ENCODE data around the gene CMTM5.

The CMTM5 gene

DNA sequence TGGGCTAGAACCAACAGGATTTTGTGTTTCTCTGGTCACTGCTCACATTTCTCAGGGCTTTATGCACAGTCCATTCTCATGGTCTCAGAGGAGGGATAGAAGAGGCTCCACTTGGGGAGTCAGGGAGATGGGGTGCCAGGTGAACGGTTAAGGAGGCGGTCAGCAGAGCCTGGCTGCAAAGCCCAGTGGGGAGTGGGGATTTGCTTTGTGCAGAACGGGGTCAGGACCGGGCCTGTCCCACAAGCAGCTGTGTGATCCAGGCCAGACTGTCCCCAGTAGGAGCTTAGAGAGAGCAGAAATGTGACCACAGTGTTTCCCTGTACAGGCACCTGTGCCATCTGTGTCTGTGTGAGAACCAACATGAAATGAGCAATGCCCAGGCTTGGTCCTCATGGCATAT lies 4.1 kb downstream of the CMTM5 start:
- H3F3A ChIP-seq (ENCODE audit: low read depth), result no peaks in the 10 kb centered on the region
- no peaks in the 10 kb centered on the region for H3K4me1 ChIP-seq (ENCODE audit: insufficient read depth, low read length, poor library complexity, severe bottlenecking)
- no peaks in the 10 kb centered on the region for H4K20me1 ChIP-seq (ENCODE audit: insufficient read depth, low read length, poor library complexity, severe bottlenecking)
- H3K36me3 ChIP-seq (ENCODE audit: insufficient read depth, low read length), result no peaks in the 10 kb centered on the region
- no peak overlapping the region for H3K4me3 ChIP-seq (ENCODE audit: low read length, poor library complexity, severe bottlenecking)
- no peak overlapping the region for H3K9ac ChIP-seq (ENCODE audit: low read depth, low read length, poor library complexity, severe bottlenecking)
- no peak for TF ChIP-seq EZH2phosphoT487 (IDR thresholded peaks at IDR 0.05; ENCODE audit: borderline replicate concordance)
- TF ChIP-seq, protein P1, sequence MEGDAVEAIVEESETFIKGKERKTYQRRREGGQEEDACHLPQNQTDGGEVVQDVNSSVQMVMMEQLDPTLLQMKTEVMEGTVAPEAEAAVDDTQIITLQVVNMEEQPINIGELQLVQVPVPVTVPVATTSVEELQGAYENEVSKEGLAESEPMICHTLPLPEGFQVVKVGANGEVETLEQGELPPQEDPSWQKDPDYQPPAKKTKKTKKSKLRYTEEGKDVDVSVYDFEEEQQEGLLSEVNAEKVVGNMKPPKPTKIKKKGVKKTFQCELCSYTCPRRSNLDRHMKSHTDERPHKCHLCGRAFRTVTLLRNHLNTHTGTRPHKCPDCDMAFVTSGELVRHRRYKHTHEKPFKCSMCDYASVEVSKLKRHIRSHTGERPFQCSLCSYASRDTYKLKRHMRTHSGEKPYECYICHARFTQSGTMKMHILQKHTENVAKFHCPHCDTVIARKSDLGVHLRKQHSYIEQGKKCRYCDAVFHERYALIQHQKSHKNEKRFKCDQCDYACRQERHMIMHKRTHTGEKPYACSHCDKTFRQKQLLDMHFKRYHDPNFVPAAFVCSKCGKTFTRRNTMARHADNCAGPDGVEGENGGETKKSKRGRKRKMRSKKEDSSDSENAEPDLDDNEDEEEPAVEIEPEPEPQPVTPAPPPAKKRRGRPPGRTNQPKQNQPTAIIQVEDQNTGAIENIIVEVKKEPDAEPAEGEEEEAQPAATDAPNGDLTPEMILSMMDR (conservative IDR thresholded peaks at IDR 0.05; ENCODE audit: low read length), result no peak
- H3K4me2 ChIP-seq (ENCODE audit: low read depth, low read length, poor library complexity, severe bottlenecking), result no peak overlapping the region
- no peak overlapping the region for H2AFZ ChIP-seq (ENCODE audit: low read length)
- H3K9me3 ChIP-seq (ENCODE audit: insufficient read depth, low read depth, low read length), result no peaks in the 10 kb centered on the region
- no peaks in the 10 kb centered on the region for H3K79me2 ChIP-seq (ENCODE audit: insufficient read depth, low read length)
- H3K9me2 ChIP-seq (replicated peaks; ENCODE audit: low read depth, low read length), result no peaks in the 10 kb centered on the region
- H3K27me3 ChIP-seq (ENCODE audit: insufficient read depth, low read length, poor library complexity, severe bottlenecking), result no peaks in the 10 kb centered on the region

- Histone ChIP-seq H3K9me3 (ENCODE audit: insufficient read depth, low read depth, low read length) (no peaks in the 10 kb centered on the region), H3F3A (ENCODE audit: low read depth) (no peaks in the 10 kb centered on the region), H2AFZ (ENCODE audit: low read length) (0 out of 2 replicates have a peak overlapping the region, but pooled peaks have one; percentile 30), H4K20me1 (ENCODE audit: insufficient read depth, low read length, poor library complexity, severe bottlenecking) (no peaks in the 10 kb centered on the region), H3K9me2 (replicated peaks; ENCODE audit: low read depth, low read length) (no peaks in the 10 kb centered on the region), H3K4me1 (ENCODE audit: insufficient read depth, low read length, poor library complexity, severe bottlenecking) (no peaks in the 10 kb centered on the region), H3K4me3 (ENCODE audit: low read length, poor library complexity, severe bottlenecking) (no peak overlapping the region), H3K27me3 (ENCODE audit: insufficient read depth, low read length, poor library complexity, severe bottlenecking) (no peaks in the 10 kb centered on the region), H3K36me3 (ENCODE audit: insufficient read depth, low read length) (no peaks in the 10 kb centered on the region), H3K9ac (ENCODE audit: low read depth, low read length, poor library complexity, severe bottlenecking) (no peak overlapping the region), H3K79me2 (ENCODE audit: insufficient read depth, low read length) (no peaks in the 10 kb centered on the region), H3K4me2 (ENCODE audit: low read depth, low read length, poor library complexity, severe bottlenecking) (no peak overlapping the region)
- TF ChIP-seq, protein P1 (conservative IDR thresholded peaks at IDR 0.05; ENCODE audit: low read length), result no peak
- TF ChIP-seq EZH2phosphoT487 (IDR thresholded peaks at IDR 0.05; ENCODE audit: borderline replicate concordance), result no peak
Observed at GRCh38 chr14:23381871-23382270, 5.0 kb downstream of the CMTM5 start.

- H4K20me1 ChIP-seq (ENCODE audit: insufficient read depth, low read length, poor library complexity, severe bottlenecking), result no peaks in the 10 kb centered on the region
- H3K79me2 ChIP-seq (ENCODE audit: insufficient read depth, low read length), result no peaks in the 10 kb centered on the region
- no peak overlapping the region for H3K4me2 ChIP-seq (ENCODE audit: low read depth, low read length, poor library complexity, severe bottlenecking)
- no peaks in the 10 kb centered on the region for H3K9me3 ChIP-seq (ENCODE audit: insufficient read depth, low read depth, low read length)
- TF ChIP-seq EZH2phosphoT487 (IDR thresholded peaks at IDR 0.05; ENCODE audit: borderline replicate concordance), result no peak
- TF ChIP-seq, protein P1 (conservative IDR thresholded peaks at IDR 0.05; ENCODE audit: low read length), result no peak
- no peak overlapping the region for H3K4me3 ChIP-seq (ENCODE audit: low read length, poor library complexity, severe bottlenecking)
- H3K9me2 ChIP-seq (replicated peaks; ENCODE audit: low read depth, low read length), result no peaks in the 10 kb centered on the region
- H3K27me3 ChIP-seq (ENCODE audit: insufficient read depth, low read length, poor library complexity, severe bottlenecking), result no peaks in the 10 kb centered on the region
- H3F3A ChIP-seq (ENCODE audit: low read depth), result no peaks in the 10 kb centered on the region
- H2AFZ ChIP-seq (ENCODE audit: low read length), result no peak overlapping the region
- H3K9ac ChIP-seq (ENCODE audit: low read depth, low read length, poor library complexity, severe bottlenecking), result no peak overlapping the region
- no peaks in the 10 kb centered on the region for H3K4me1 ChIP-seq (ENCODE audit: insufficient read depth, low read length, poor library complexity, severe bottlenecking)
- H3K36me3 ChIP-seq (ENCODE audit: insufficient read depth, low read length), result no peaks in the 10 kb centered on the region
Observed at GRCh38 chr14:23382276-23382675, 5.4 kb downstream of the CMTM5 start.

Data from Loucy (cell line).